ENCODE data around the gene NEXN. TPM values are rescaled to one million over a fixed set of nuclear protein-coding genes. Genes with fewer than 3 reads are reported as not detected.

NEXN gene
- total and polyA plus RNA-seq, 2 experiments from 2014 or later, result 2.6 to 11.8 TPM

DNA sequence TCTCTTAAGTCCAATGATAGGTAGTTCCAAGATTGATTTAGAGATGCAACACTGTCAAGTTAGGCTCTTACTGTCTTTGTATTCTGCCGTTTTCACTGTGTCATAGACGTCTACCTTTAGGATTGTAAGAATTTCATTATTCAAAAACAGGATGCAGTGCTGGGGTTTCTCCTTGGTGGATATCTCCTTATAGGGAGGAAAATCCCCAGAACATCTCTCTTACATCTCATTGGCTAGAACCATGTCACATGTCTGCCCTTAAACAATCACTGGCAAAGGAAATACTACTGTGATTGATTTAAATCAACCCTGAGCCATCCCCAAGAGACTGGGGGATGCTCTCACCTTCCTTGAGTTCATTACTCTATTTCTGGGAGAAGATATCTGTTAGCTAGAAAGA lies 101.3 kb downstream of the NEXN start (continued):
- TF ChIP-seq REST (IDR thresholded peaks at IDR 0.05; ENCODE audit: unreplicated experiment) (no peak), CREB1 (CRISPR knock-in tag; IDR thresholded peaks at IDR 0.05; ENCODE audit: low read depth) (no peak), CTCF (conservative IDR thresholded peaks at IDR 0.05; ENCODE audit: low read depth in 2 of 2) (no peak), STAT1 (IDR thresholded peaks at IDR 0.05; ENCODE audit: unreplicated experiment) (no peak), JUNB (IDR thresholded peaks at IDR 0.05; ENCODE audit: unreplicated experiment) (no peak), POLR2AphosphoS5 (IDR thresholded peaks at IDR 0.05; ENCODE audit: low read depth) (no peak), EZH2 (IDR thresholded peaks at IDR 0.05; ENCODE audit: low read depth, unreplicated experiment) (no peak)
- TF ChIP-seq, protein P1, sequence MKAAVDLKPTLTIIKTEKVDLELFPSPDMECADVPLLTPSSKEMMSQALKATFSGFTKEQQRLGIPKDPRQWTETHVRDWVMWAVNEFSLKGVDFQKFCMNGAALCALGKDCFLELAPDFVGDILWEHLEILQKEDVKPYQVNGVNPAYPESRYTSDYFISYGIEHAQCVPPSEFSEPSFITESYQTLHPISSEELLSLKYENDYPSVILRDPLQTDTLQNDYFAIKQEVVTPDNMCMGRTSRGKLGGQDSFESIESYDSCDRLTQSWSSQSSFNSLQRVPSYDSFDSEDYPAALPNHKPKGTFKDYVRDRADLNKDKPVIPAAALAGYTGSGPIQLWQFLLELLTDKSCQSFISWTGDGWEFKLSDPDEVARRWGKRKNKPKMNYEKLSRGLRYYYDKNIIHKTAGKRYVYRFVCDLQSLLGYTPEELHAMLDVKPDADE (IDR thresholded peaks at IDR 0.05), result no peak

GRCh38 chr1:77990629-77991204 lies 102.3 kb downstream of the NEXN start:
- ATAC-seq (no peak), DNase-seq (ENCODE audit: low spot score) (no peak)
- TF ChIP-seq REST (IDR thresholded peaks at IDR 0.05; ENCODE audit: unreplicated experiment), result no peak
- no peak for TF ChIP-seq ZNF331 (CRISPR knock-in tag; IDR thresholded peaks at IDR 0.05; ENCODE audit: low read depth)
- TF ChIP-seq NANOG (IDR thresholded peaks at IDR 0.05; ENCODE audit: borderline replicate concordance), result no peak
- no peak for TF ChIP-seq CTCF (conservative IDR thresholded peaks at IDR 0.05; ENCODE audit: low read depth in 2 of 2)
- TF ChIP-seq EZH2phosphoT487 (IDR thresholded peaks at IDR 0.05; ENCODE audit: unreplicated experiment), result no peak
- no peak for TF ChIP-seq ZNF114 (CRISPR knock-in tag; IDR thresholded peaks at IDR 0.05)
- no peak for TF ChIP-seq POLR2AphosphoS5 (IDR thresholded peaks at IDR 0.05; ENCODE audit: low read depth)
- Mint-ChIP-seq H3K9me3 (no peaks in the 10 kb centered on the region), H3K4me3 (no peak overlapping the region), H3K36me3 (ENCODE audit: low read depth) (peaks cover 6% of the 10 kb centered on the region; the same call in 1 of the 3 replicates), H3K27me3 (ENCODE audit: insufficient read depth, low read depth, poor library complexity) (no peaks in the 10 kb centered on the region), H3K4me1 (peaks cover 28% of the 10 kb centered on the region), H3K27ac (no peak overlapping the region; the same call in 1 of the 2 replicates)
- Histone ChIP-seq H2AFZ (no peak overlapping the region), H3K4me3 (no peak overlapping the region), H3K4me1 (ENCODE audit: insufficient read depth) (peaks cover 6% of the 10 kb centered on the region; the same call in 1 of the 2 replicates), H3K4me2 (no peak overlapping the region), H3K27ac (ENCODE audit: low read depth) (no peak overlapping the region), H3F3A (replicated peaks; ENCODE audit: low read depth) (no peaks in the 10 kb centered on the region), H3K79me2 (replicated peaks; ENCODE audit: insufficient read depth) (peaks cover 75% of the 10 kb centered on the region), H3K27me3 (ENCODE audit: insufficient read depth) (no peaks in the 10 kb centered on the region), H3K9me2 (ENCODE audit: insufficient read depth) (no peaks in the 10 kb centered on the region), H4K20me1 (replicated peaks; ENCODE audit: insufficient read depth) (peaks cover 13% of the 10 kb centered on the region), H3K36me3 (ENCODE audit: insufficient read depth) (peaks cover 4% of the 10 kb centered on the region; the same call in 1 of the 2 replicates)

Measured in GM23338 (cell line).